Measurements from ENCODE around the gene WEE1.
A peak's percentile ranks its signal among the peaks of the same experiment; 100 is the strongest.

Gene WEE1

GRCh38 chr11:9533736-9534473 is 39.6 kb upstream of the WEE1 start:
- TF ChIP-seq ZC3H10 (CRISPR knock-in tag; IDR thresholded peaks at IDR 0.05) (no peak), ISL1 (CRISPR knock-in tag; IDR thresholded peaks at IDR 0.05) (no peak), OSR1 (CRISPR knock-in tag; IDR thresholded peaks at IDR 0.05) (no peak), ZFP30 (CRISPR knock-in tag; IDR thresholded peaks at IDR 0.05) (no peak), ZNF8 (CRISPR knock-in tag; IDR thresholded peaks at IDR 0.05) (no peak), POU6F1 (CRISPR knock-in tag; IDR thresholded peaks at IDR 0.05; ENCODE audit: borderline replicate concordance, low read depth) (no peak), TOX (CRISPR knock-in tag; IDR thresholded peaks at IDR 0.05; ENCODE audit: borderline replicate concordance) (no peak), ARNTL (CRISPR knock-in tag; IDR thresholded peaks at IDR 0.05; ENCODE audit: borderline replicate concordance, low read depth) (no peak), ZNF565 (CRISPR knock-in tag; conservative IDR thresholded peaks at IDR 0.05; ENCODE audit: low read depth) (no peak), GLIS3 (CRISPR knock-in tag; IDR thresholded peaks at IDR 0.05) (no peak), ESRRG (CRISPR knock-in tag; IDR thresholded peaks at IDR 0.05) (no peak), PPARA (CRISPR knock-in tag; IDR thresholded peaks at IDR 0.05; ENCODE audit: borderline replicate concordance) (no peak), TCF4 (CRISPR knock-in tag; IDR thresholded peaks at IDR 0.05; ENCODE audit: borderline replicate concordance) (no peak), CREB5 (CRISPR knock-in tag; IDR thresholded peaks at IDR 0.05; ENCODE audit: low read depth) (no peak), SNAI2 (CRISPR knock-in tag; IDR thresholded peaks at IDR 0.05) (no peak), ZFP3 (CRISPR knock-in tag; IDR thresholded peaks at IDR 0.05) (no peak), TSHZ2 (CRISPR knock-in tag; IDR thresholded peaks at IDR 0.05) (no peak), PATZ1 (CRISPR knock-in tag; IDR thresholded peaks at IDR 0.05; ENCODE audit: borderline replicate concordance) (no peak)
- ATAC-seq = no peak

- TF ChIP-seq TSHZ2 (CRISPR knock-in tag; IDR thresholded peaks at IDR 0.05) = no peak
- no peak for TF ChIP-seq CREB5 (CRISPR knock-in tag; IDR thresholded peaks at IDR 0.05; ENCODE audit: low read depth)
- ATAC-seq = peak; percentile 71
These were observed 38.2 kb upstream of the WEE1 start for GRCh38 chr11:9535189-9535781.
